ENCODE data around the gene RIMS1. TPM values are rescaled to one million over a fixed set of nuclear protein-coding genes. Genes with fewer than 3 reads are reported as not detected.

Gene RIMS1
- total and polyA plus RNA-seq, 4 donors: 0.09 to 0.17 TPM; not detected in 2

DNA sequence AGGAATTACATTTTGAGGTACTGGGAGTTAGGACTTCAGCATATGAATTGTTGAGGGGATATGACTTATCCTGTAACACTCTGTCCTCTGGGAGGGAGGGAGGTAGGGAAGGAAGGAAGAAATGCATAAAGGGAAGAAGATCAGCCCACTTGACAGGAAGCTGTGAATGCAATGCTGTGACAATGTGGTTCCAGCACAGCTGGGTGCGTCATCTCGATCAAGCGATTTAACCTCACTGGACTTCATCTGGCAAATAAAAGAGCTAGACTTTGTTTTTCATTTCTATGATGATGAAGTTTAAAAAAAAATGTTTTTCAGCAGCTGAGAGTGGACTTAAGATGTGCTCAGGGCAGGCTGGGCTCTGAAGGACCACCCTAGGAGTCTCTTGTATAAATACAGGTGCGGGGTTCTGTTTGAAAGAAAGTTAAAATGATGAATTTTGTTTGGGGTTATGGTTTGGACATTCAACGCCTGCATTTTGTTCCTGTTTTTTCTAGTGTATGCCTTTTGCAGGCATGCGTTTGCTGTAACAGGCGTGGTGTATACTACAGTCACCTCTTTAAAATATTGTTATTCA is 178.1 kb downstream of the RIMS1 start:
- Histone ChIP-seq H3K4me1 (ENCODE audit: control insufficient read depth in 4 of 4, insufficient read depth in 4 of 4, low read length in 3 of 4) (peaks cover 0 to 2% (median 0%) of the 10 kb centered on the region in 4 donors), H3K27me3 (ENCODE audit: control insufficient read depth in 4 of 4, insufficient read depth in 4 of 4, low read length in 3 of 4) (peaks cover 0 to 9% (median 0%) of the 10 kb centered on the region in 4 donors), H3K36me3 (ENCODE audit: control insufficient read depth in 4 of 4, insufficient read depth in 3 of 4, low read depth in 1 of 4, low read length in 3 of 4) (no peaks in the 10 kb centered on the region), H3K27ac (ENCODE audit: low read depth in 1 of 2, low read length in 2 of 2) (no peak overlapping the region), H3K9ac (ENCODE audit: low read depth in 1 of 2, low read length in 2 of 2) (no peak overlapping the region), H3K4me3 (ENCODE audit: low read depth in 1 of 3, low read length in 3 of 3) (no peak overlapping the region), H3K9me3 (ENCODE audit: control insufficient read depth in 4 of 4, low read length in 3 of 4) (no peaks in the 10 kb centered on the region)
- 80% methylated on average over 7 of the region's 7 CpGs for WGBS
- DNase-seq (ENCODE audit: low spot score): no peak
- TF ChIP-seq RXRA (IDR thresholded peaks at IDR 0.05) (no peak), SP1 (IDR thresholded peaks at IDR 0.05) (no peak), JUND (IDR thresholded peaks at IDR 0.05) (no peak), GABPA (IDR thresholded peaks at IDR 0.05 in 1 of 2, conservative IDR thresholded peaks at IDR 0.05 in 1 of 2) (no peak), HNF4A (conservative IDR thresholded peaks at IDR 0.05) (no peak), RAD21 (IDR thresholded peaks at IDR 0.05) (no peak), FOXA1 (IDR thresholded peaks at IDR 0.05) (no peak), NR2F2 (IDR thresholded peaks at IDR 0.05) (no peak), EGR1 (IDR thresholded peaks at IDR 0.05; ENCODE audit: low read depth in 2 of 2) (no peak), TAF1 (conservative IDR thresholded peaks at IDR 0.05) (no peak), FOXA2 (IDR thresholded peaks at IDR 0.05) (no peak), YY1 (IDR thresholded peaks at IDR 0.05) (no peak), HNF4G (IDR thresholded peaks at IDR 0.05) (no peak)
- TF ChIP-seq, protein P1, sequence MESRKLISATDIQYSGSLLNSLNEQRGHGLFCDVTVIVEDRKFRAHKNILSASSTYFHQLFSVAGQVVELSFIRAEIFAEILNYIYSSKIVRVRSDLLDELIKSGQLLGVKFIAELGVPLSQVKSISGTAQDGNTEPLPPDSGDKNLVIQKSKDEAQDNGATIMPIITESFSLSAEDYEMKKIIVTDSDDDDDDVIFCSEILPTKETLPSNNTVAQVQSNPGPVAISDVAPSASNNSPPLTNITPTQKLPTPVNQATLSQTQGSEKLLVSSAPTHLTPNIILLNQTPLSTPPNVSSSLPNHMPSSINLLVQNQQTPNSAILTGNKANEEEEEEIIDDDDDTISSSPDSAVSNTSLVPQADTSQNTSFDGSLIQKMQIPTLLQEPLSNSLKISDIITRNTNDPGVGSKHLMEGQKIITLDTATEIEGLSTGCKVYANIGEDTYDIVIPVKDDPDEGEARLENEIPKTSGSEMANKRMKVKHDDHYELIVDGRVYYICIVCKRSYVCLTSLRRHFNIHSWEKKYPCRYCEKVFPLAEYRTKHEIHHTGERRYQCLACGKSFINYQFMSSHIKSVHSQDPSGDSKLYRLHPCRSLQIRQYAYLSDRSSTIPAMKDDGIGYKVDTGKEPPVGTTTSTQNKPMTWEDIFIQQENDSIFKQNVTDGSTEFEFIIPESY (IDR thresholded peaks at IDR 0.05): no peak
- TF ChIP-seq, protein P2, sequence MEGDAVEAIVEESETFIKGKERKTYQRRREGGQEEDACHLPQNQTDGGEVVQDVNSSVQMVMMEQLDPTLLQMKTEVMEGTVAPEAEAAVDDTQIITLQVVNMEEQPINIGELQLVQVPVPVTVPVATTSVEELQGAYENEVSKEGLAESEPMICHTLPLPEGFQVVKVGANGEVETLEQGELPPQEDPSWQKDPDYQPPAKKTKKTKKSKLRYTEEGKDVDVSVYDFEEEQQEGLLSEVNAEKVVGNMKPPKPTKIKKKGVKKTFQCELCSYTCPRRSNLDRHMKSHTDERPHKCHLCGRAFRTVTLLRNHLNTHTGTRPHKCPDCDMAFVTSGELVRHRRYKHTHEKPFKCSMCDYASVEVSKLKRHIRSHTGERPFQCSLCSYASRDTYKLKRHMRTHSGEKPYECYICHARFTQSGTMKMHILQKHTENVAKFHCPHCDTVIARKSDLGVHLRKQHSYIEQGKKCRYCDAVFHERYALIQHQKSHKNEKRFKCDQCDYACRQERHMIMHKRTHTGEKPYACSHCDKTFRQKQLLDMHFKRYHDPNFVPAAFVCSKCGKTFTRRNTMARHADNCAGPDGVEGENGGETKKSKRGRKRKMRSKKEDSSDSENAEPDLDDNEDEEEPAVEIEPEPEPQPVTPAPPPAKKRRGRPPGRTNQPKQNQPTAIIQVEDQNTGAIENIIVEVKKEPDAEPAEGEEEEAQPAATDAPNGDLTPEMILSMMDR (IDR thresholded peaks at IDR 0.05; ENCODE audit: low read depth, low read length, missing input control): no peak
- TF ChIP-seq, protein P3, sequence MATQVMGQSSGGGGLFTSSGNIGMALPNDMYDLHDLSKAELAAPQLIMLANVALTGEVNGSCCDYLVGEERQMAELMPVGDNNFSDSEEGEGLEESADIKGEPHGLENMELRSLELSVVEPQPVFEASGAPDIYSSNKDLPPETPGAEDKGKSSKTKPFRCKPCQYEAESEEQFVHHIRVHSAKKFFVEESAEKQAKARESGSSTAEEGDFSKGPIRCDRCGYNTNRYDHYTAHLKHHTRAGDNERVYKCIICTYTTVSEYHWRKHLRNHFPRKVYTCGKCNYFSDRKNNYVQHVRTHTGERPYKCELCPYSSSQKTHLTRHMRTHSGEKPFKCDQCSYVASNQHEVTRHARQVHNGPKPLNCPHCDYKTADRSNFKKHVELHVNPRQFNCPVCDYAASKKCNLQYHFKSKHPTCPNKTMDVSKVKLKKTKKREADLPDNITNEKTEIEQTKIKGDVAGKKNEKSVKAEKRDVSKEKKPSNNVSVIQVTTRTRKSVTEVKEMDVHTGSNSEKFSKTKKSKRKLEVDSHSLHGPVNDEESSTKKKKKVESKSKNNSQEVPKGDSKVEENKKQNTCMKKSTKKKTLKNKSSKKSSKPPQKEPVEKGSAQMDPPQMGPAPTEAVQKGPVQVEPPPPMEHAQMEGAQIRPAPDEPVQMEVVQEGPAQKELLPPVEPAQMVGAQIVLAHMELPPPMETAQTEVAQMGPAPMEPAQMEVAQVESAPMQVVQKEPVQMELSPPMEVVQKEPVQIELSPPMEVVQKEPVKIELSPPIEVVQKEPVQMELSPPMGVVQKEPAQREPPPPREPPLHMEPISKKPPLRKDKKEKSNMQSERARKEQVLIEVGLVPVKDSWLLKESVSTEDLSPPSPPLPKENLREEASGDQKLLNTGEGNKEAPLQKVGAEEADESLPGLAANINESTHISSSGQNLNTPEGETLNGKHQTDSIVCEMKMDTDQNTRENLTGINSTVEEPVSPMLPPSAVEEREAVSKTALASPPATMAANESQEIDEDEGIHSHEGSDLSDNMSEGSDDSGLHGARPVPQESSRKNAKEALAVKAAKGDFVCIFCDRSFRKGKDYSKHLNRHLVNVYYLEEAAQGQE (IDR thresholded peaks at IDR 0.05): no peak
- TF ChIP-seq, protein P4, sequence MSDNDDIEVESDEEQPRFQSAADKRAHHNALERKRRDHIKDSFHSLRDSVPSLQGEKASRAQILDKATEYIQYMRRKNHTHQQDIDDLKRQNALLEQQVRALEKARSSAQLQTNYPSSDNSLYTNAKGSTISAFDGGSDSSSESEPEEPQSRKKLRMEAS (IDR thresholded peaks at IDR 0.05): no peak
- TF ChIP-seq, protein P5, sequence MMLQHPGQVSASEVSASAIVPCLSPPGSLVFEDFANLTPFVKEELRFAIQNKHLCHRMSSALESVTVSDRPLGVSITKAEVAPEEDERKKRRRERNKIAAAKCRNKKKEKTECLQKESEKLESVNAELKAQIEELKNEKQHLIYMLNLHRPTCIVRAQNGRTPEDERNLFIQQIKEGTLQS (IDR thresholded peaks at IDR 0.05): no peak

All from liver (tissue), 9 donors.